ENCODE data around the gene LGALS9. TPM values are rescaled to one million over a fixed set of nuclear protein-coding genes. Genes with fewer than 3 reads are reported as not detected.
"Not testable (repeated sequence)": the region's sequence is repeated elsewhere in the genome, so short reads cannot be mapped to it uniquely, and the experiment has no call there.

LGALS9 gene
- total and polyA plus RNA-seq, 2 experiments from 2014 or later, result 3.1 to 14.1 TPM

GRCh38 chr17:27654654-27655524 is 23.9 kb downstream of the LGALS9 start:
- peak; percentile 82 for DNase-seq (ENCODE audit: low spot score)
- WGBS (ENCODE audit: low lambda C conversion rate, missing lambda C conversion rate), result 51% methylated on average over 34 of the region's 34 CpGs
- Histone ChIP-seq H3K36me3 (replicated peaks; ENCODE audit: insufficient read depth, low read depth) (no peaks in the 10 kb centered on the region), H3K9me3 (ENCODE audit: low read depth) (no peaks in the 10 kb centered on the region), H4K20me1 (ENCODE audit: insufficient read depth, poor library complexity, severe bottlenecking) (no peaks in the 10 kb centered on the region), H3K4me3 (no peak overlapping the region), H3K27ac (no peak overlapping the region), H3K4me1 (ENCODE audit: insufficient read depth) (no peaks in the 10 kb centered on the region), H3K9me2 (replicated peaks; ENCODE audit: insufficient read depth) (no peaks in the 10 kb centered on the region), H3K79me2 (no peaks in the 10 kb centered on the region), H2AFZ (no peak overlapping the region), H3K4me2 (no peak overlapping the region), H3K27me3 (no peaks in the 10 kb centered on the region)
- TF ChIP-seq CTCF (IDR thresholded peaks at IDR 0.05; ENCODE audit: poor library complexity) (peak; percentile 94), EZH2 (IDR thresholded peaks at IDR 0.05; ENCODE audit: borderline replicate concordance) (no peak), EZH2phosphoT487 (IDR thresholded peaks at IDR 0.05; ENCODE audit: low read depth, severe bottlenecking, unreplicated experiment) (no peak)

- WGBS (ENCODE audit: low lambda C conversion rate, missing lambda C conversion rate), result 86% methylated on average over 16 of the region's 16 CpGs
- not testable (repeated sequence) for H3K4me3 ChIP-seq; H4K20me1 ChIP-seq (ENCODE audit: insufficient read depth, poor library complexity, severe bottlenecking); H3K4me1 ChIP-seq (ENCODE audit: insufficient read depth); H3K36me3 ChIP-seq (replicated peaks; ENCODE audit: insufficient read depth, low read depth); H3K9me2 ChIP-seq (replicated peaks; ENCODE audit: insufficient read depth); H3K79me2 ChIP-seq; H2AFZ ChIP-seq; H3K27me3 ChIP-seq; DNase-seq (ENCODE audit: low spot score); H3K9me3 ChIP-seq (ENCODE audit: low read depth); H3K4me2 ChIP-seq; H3K27ac ChIP-seq
Measured at GRCh38 chr17:27655525-27656111, 24.6 kb downstream of the LGALS9 start.

GRCh38 chr17:27656620-27657019 is 25.6 kb downstream of the LGALS9 start:
- not testable (repeated sequence) for H2AFZ ChIP-seq

GRCh38 chr17:27657620-27658019 is 26.6 kb downstream of the LGALS9 start:
- H2AFZ ChIP-seq, result no peak overlapping the region
- H3K4me1 ChIP-seq (ENCODE audit: insufficient read depth), result no peaks in the 10 kb centered on the region
- H4K20me1 ChIP-seq (ENCODE audit: insufficient read depth, poor library complexity, severe bottlenecking), result no peaks in the 10 kb centered on the region
- peak; percentile 25 for DNase-seq (ENCODE audit: low spot score)
- no peak overlapping the region for H3K27ac ChIP-seq
- WGBS (ENCODE audit: low lambda C conversion rate, missing lambda C conversion rate), result 68% methylated on average over 5 of the region's 5 CpGs
- no peaks in the 10 kb centered on the region for H3K27me3 ChIP-seq
- no peaks in the 10 kb centered on the region for H3K79me2 ChIP-seq
- no peaks in the 10 kb centered on the region for H3K36me3 ChIP-seq (replicated peaks; ENCODE audit: insufficient read depth, low read depth)
- TF ChIP-seq EZH2 (IDR thresholded peaks at IDR 0.05; ENCODE audit: borderline replicate concordance), result no peak
- TF ChIP-seq EZH2phosphoT487 (IDR thresholded peaks at IDR 0.05; ENCODE audit: low read depth, severe bottlenecking, unreplicated experiment), result no peak
- no peak for TF ChIP-seq CTCF (IDR thresholded peaks at IDR 0.05; ENCODE audit: poor library complexity)
- no peak overlapping the region for H3K4me2 ChIP-seq
- H3K4me3 ChIP-seq, result no peak overlapping the region
- no peaks in the 10 kb centered on the region for H3K9me3 ChIP-seq (ENCODE audit: low read depth)
- no peaks in the 10 kb centered on the region for H3K9me2 ChIP-seq (replicated peaks; ENCODE audit: insufficient read depth)

More at GRCh38 chr17:27656620-27657019, 25.6 kb downstream of the LGALS9 start:
- WGBS (ENCODE audit: low lambda C conversion rate, missing lambda C conversion rate), result 81% methylated on average over 8 of the region's 8 CpGs
- H3K9me2 ChIP-seq (replicated peaks; ENCODE audit: insufficient read depth); H4K20me1 ChIP-seq (ENCODE audit: insufficient read depth, poor library complexity, severe bottlenecking); H3K4me1 ChIP-seq (ENCODE audit: insufficient read depth); H3K36me3 ChIP-seq (replicated peaks; ENCODE audit: insufficient read depth, low read depth); DNase-seq (ENCODE audit: low spot score); H3K27me3 ChIP-seq; H3K9me3 ChIP-seq (ENCODE audit: low read depth); H3K79me2 ChIP-seq; H3K4me2 ChIP-seq; H3K4me3 ChIP-seq; H3K27ac ChIP-seq: not testable (repeated sequence)
